ENCODE measurements around the gene NUP214. TPM values are rescaled to one million over a fixed set of nuclear protein-coding genes. Genes with fewer than 3 reads are reported as not detected.
"Not testable (repeated sequence)": the region's sequence is repeated elsewhere in the genome, so short reads cannot be mapped to it uniquely, and the experiment has no call there.

Gene NUP214
- total RNA-seq, 1 donor from 2014 or later, result 16.4 TPM

DNA sequence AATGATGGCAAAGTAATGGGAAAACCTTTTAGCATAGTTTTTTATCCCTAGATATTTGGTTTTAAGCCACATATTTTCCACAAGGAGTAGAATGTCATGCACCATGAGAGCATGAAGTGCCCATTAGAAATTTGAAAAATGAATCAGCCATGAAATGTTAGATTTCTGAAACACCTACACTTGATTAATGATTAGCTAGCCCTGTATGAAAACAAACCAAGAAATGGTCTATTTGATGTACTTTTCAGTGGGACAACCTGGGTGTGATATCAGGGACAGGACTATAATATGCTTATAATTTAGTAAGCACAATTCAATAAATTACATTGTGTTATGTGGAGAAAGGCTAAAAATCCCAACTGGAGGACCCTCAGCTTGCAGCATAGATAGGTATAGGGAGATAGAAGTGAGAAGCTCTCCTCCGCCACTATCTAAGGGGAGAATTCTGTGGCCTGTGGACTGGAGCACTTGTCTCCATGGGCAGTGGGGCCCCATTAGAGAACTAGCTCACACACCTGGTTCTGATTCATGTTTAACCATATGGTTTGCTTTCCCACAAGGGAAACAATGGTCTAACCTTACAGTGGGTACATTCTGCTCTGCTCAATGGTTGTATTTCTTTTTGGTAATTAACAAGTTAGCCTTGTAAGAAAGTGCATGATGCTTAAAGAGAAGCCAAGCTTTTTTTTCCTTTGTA lies 35.2 kb downstream of the NUP214 start:
- DNase-seq (ENCODE audit: low read depth), result peak; percentile 5

GRCh38 chr9:131161585-131161984 lies 36.2 kb downstream of the NUP214 start:
- DNase-seq (ENCODE audit: low read depth), result no peak

- DNase-seq (ENCODE audit: low read depth), result no peak
Measured at GRCh38 chr9:131162886-131163285, 37.5 kb downstream of the NUP214 start.

- no peak for DNase-seq (ENCODE audit: low read depth)
Measured at GRCh38 chr9:131165523-131165922, 40.1 kb downstream of the NUP214 start.

DNA sequence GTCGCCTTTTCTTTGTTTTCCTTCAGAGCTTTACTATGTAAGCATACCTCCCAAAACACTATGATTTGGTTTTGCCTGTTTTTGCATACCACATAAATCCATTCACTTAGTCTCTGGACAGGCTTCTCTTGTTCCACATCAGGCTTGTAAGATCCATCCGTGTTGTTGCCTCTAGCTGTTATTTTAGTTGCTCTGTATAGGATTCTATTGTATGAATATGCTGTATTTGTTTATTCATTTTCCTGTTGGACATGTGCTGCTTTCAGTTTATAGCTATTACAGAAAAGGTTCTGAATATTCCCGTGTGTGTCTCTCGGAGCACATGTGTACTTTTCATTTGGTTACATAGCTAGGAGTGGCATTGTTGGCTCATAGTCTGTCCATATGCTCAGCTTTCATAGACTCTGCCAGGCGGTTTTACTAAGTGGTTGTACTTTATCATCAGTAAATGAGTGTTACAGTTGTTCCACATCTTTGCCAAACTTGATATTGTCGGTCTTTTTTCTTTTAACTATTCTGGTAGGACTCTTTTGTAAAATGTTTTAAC lies 41.8 kb downstream of the NUP214 start:
- DNase-seq (ENCODE audit: low read depth), result no peak

- DNase-seq (ENCODE audit: low read depth), result no peak
Measured at GRCh38 chr9:131167936-131168335, 42.5 kb downstream of the NUP214 start.

DNA sequence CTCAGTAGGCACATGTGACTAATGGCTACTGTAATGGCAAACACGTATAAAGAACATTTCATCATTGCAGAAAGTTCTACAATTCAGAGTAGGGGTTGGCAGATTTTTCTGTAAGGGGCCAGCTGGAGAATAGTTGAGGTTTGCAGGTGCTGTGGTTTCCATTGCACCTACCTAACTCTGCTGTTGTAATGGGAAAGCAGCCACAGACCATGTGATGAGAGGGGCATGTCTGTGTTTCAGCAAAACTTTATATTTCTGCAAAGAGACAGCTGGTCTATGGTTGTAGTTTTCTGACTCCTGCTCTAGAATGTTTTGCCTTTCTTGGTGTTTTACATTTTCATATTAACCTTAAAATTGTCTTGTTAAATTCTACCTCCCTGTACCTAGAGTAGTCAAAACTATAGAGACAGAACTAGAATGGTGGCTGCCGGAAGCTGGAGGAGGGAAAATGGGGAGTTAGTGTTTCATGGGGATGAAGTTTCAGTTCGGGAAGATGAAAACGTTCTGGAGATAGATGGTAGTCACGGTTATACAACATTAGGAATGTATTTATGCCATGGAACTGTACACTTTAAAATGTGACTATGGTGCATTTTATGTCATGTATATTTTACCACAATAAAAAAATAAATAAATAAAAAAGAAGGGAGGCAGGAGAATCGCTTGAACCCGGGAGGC lies 44.3 kb downstream of the NUP214 start:
- DNase-seq (ENCODE audit: low read depth), result no peak

- no peak for DNase-seq (ENCODE audit: low read depth)
Measured at GRCh38 chr9:131173995-131174394, 48.6 kb downstream of the NUP214 start.

- peak; percentile 55 for DNase-seq (ENCODE audit: low read depth)
Measured at GRCh38 chr9:131174681-131175239, 49.4 kb downstream of the NUP214 start.

DNA sequence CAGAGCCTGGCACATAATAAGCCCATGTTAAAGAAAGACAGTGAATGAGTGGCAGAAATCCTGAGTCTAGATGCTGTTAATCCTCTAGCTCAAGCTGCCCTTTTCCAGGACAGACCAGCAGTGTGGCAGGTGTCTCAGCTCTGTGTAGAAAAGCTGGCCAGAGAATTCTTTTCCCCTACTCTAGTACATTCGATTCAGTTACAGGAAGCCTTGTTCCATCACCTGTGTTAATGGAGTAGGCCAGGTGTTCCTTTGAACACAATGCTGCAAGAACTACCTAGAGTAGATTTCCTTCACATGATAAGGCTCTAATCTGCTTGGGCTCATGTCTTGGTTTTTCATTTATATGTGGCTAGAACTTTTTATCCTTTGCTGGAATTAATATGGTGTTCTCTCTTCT lies 52.5 kb downstream of the NUP214 start:
- DNase-seq (ENCODE audit: low read depth), result peak; percentile 20

DNA sequence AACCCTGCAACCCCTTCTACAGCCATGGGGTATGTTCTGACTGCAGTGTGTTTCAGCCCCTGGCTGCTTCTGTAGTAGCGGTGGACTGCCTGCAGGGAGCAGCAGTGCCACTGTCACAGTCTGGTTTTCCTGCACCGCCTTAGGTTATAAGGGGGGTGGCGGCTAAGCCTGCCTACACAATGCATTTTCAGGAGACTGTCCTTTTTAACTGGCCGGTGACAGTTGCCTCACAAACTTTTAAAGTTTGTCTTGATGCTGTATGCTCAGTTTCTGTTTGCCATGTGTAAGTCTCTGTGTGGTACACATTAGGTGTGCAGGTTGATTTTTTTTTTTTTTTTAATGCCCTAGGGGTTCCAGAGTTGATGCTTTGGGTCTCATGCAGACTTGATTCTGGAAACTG lies 53.0 kb downstream of the NUP214 start:
- DNase-seq (ENCODE audit: low read depth), result peak; percentile 76

GRCh38 chr9:131178926-131179325 lies 53.5 kb downstream of the NUP214 start:
- DNase-seq (ENCODE audit: low read depth), result no peak

DNA sequence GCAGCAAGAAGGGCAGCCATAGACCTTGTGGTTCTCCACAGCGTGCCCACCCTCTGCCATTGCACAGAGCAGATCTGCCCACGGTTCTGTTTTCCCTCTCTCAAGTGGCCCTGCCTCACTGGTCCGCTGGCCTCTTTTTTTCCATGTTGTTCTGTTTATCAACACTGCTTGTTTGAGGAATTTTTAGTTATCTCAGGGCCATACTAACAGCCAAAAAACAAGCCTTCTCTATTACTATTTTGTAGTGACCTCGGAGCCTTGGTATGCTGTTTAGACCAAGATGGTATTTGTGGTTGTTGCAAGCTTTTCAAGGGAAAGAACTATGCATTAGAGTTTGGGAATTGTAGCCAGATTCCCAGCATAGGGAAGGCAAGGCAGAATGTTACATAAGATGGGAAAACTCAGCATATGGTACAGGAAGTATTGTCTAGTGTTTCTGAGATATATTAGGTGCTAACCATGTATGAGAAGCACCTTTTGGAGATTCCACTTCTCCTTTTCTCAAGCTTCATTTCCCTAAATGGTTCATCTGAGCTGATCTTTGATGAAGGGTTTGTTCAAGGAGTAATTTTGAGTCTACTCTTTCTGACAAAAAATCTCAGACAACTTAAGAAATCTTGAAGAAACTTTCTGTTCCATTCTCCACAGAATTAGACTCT lies 54.3 kb downstream of the NUP214 start:
- DNase-seq (ENCODE audit: low read depth), result peak; percentile 74

DNA sequence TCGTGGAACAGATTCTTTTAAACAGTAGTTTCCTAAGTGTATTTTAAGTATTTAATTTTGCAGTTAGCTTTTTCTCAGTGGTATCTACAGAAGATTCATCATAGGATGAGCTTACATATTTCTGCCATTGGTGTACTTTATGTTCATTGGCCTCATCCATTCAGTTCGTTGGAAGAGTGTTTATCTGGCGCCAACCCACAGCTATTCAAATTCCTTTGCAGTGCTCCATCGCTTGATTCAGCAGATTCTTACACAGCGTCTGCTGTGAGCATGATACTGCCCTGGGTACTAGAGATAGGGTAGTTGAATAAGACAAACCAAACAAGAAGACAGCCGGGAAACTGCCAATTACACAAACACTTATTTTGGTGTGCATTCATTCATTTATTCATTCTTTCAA lies 55.1 kb downstream of the NUP214 start:
- peak; percentile 80 for DNase-seq (ENCODE audit: low read depth)

DNA sequence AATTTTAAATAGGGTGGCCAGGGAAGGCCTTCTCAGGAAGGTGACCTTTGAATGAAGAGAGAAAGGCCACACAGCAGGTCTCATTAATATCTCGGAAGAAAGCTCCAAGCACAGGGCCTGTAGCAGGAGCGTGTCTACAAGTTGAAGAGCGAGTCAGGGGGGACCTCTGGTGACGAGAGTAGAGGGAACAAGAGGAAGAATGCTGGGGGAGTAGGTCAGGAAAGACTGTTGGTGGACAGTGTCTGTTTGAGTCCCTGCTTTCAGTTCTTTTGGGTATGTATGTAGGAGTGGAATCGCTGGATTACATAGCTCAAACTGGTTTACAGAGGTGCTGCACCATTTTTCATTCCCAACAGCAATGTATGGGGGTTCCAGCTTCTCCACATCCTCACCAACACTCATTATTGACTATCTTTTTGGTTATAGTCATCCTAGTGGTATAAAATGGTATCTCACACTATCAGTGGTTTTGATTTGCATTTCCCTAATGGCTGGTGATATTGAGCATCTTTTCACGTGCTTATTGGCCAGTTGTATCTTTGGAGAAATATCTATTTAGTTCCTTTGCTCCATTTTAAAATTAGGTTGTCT lies 55.8 kb downstream of the NUP214 start:
- no peak for DNase-seq (ENCODE audit: low read depth)

- no peak for DNase-seq (ENCODE audit: low read depth)
Measured at GRCh38 chr9:131185924-131186323, 60.5 kb downstream of the NUP214 start.

GRCh38 chr9:131186622-131187021 lies 61.2 kb downstream of the NUP214 start:
- DNase-seq (ENCODE audit: low read depth), result no peak

GRCh38 chr9:131187957-131188356 lies 62.6 kb downstream of the NUP214 start:
- DNase-seq (ENCODE audit: low read depth), result no peak

DNA sequence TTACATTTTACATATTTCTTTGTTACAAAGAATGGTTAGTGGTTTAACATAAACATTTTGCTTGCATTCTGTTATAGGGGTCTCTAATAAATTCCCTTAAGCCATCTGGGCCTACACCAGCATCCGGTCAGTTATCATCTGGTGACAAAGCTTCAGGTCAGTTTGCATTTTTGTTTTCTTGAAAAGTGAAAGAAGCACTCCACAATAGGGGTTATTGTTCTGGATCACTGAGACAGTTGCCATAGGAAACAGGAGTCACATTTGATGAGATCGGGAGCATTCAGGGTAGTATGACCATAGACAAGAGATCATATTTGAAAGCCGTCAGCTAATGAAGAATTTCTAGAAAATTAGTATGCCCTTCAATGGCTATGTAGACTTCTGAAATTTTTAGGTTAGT lies 63.6 kb downstream of the NUP214 start:
- DNase-seq (ENCODE audit: low read depth), result no peak

GRCh38 chr9:131190191-131190590 lies 64.8 kb downstream of the NUP214 start:
- DNase-seq (ENCODE audit: low read depth), result no peak

- not testable (repeated sequence) for DNase-seq (ENCODE audit: low read depth)
Measured at GRCh38 chr9:131191032-131191431, 65.6 kb downstream of the NUP214 start.
